HPDE6-E6E7 (cell line): ENCODE results near the gene HNRNPUL1.
"Not testable (repeated sequence)": the region's sequence is repeated elsewhere in the genome, so short reads cannot be mapped to it uniquely, and the experiment has no call there.

Source experiments
- DNase-seq: peaks from one replicate; pipeline ENCODE4 v3.0.0; 2011; ENCODE audit warnings: missing footprints; ENCODE audit errors: extremely low spot score

HNRNPUL1 gene

GRCh38 chr19:41263850-41264580 is at the start of gene HNRNPUL1:
HNRNPUL1 (plus strand) TSS chr19:41264372; CDS start chr19:41264504, 132 bp downstream.
- peak; percentile 99 for DNase-seq

GRCh38 chr19:41217741-41218140 is 46.4 kb upstream of the HNRNPUL1 start:
- no peak for DNase-seq

GRCh38 chr19:41218249-41218614 is 45.9 kb upstream of the HNRNPUL1 start:
- no peak for DNase-seq

GRCh38 chr19:41218615-41219507 is 45.3 kb upstream of the HNRNPUL1 start, which contains the start of gene AXL:
AXL (plus strand) TSS chr19:41219223; CDS start chr19:41219393, 170 bp downstream.
- peak; percentile 85 for DNase-seq

GRCh38 chr19:41219924-41220567 is 44.1 kb upstream of the HNRNPUL1 start:
- DNase-seq: no peak

- DNase-seq: no peak
Measured at GRCh38 chr19:41220811-41221210, 43.4 kb upstream of the HNRNPUL1 start.

- DNase-seq: no peak
Measured at GRCh38 chr19:41221514-41222205, 42.5 kb upstream of the HNRNPUL1 start.

- no peak for DNase-seq
Measured at GRCh38 chr19:41222240-41222639, 41.9 kb upstream of the HNRNPUL1 start.

GRCh38 chr19:41223431-41224234 is 40.5 kb upstream of the HNRNPUL1 start:
- DNase-seq: peak; percentile 75

- DNase-seq: no peak
Measured at GRCh38 chr19:41224632-41225031, 39.5 kb upstream of the HNRNPUL1 start.

GRCh38 chr19:41225238-41226052 is 38.7 kb upstream of the HNRNPUL1 start:
- peak; percentile 85 for DNase-seq

- DNase-seq: peak; percentile 62
Measured at GRCh38 chr19:41226053-41226873, 37.9 kb upstream of the HNRNPUL1 start.

- DNase-seq: no peak
Measured at GRCh38 chr19:41226874-41227390, 37.2 kb upstream of the HNRNPUL1 start.

- DNase-seq: no peak
Measured at GRCh38 chr19:41228486-41228885, 35.7 kb upstream of the HNRNPUL1 start.

- DNase-seq: not testable (repeated sequence)
Measured at GRCh38 chr19:41229338-41229737, 34.8 kb upstream of the HNRNPUL1 start.

GRCh38 chr19:41230067-41230857 is 33.9 kb upstream of the HNRNPUL1 start:
- DNase-seq: no peak

GRCh38 chr19:41232686-41233085 is 31.5 kb upstream of the HNRNPUL1 start:
- DNase-seq: no peak

GRCh38 chr19:41233748-41234240 is 30.4 kb upstream of the HNRNPUL1 start:
- no peak for DNase-seq
